Measurements from ENCODE around the gene P4HA2. TPM values are rescaled to one million over a fixed set of nuclear protein-coding genes. Genes with fewer than 3 reads are reported as not detected.

Gene P4HA2
- polyA plus RNA-seq, 1 of the 3 experiments (the other 2 are of a cell fraction) = 67.2 TPM

DNA sequence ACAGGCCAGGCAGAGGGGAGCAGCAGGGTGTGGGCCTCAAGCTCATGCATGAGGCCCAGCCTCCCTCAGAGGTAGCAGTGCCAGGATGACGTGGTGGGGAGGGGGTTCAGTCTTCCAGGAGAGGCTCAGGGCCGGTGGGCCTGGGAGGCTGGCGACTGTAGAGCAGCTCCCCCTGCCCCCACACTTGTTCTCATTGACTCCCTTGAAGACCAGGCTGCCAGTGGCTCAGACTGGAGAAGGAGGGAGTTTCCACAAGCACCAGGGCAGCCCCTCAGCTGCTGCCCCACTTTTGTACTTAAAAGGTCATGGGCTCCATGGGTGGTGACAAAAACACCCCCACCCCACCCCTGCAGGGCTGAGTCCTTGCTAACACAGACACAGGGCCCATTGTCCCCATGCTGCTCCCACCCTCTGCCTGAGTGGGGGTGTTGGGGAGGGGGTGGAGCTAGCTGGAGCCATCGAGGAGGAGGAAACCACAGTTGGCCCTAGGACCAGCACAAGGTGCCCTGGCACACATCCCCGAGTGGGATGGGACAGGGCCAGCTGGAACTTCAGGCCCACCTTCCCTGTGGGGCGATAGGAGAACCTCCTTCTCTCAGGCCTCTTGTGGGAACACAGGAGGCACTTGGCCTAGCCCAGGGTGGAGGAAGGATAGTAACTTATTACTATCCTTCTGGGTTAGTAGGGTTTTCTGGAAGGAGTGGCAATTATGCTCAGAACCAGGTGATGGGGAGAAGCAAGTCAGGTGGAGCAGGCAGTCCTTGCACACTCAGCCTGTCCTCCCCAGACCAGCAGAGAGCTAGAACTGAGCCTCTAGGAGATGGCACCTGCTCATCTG lies 40.5 kb upstream of the P4HA2 start (continued):
- TF ChIP-seq, protein P1, sequence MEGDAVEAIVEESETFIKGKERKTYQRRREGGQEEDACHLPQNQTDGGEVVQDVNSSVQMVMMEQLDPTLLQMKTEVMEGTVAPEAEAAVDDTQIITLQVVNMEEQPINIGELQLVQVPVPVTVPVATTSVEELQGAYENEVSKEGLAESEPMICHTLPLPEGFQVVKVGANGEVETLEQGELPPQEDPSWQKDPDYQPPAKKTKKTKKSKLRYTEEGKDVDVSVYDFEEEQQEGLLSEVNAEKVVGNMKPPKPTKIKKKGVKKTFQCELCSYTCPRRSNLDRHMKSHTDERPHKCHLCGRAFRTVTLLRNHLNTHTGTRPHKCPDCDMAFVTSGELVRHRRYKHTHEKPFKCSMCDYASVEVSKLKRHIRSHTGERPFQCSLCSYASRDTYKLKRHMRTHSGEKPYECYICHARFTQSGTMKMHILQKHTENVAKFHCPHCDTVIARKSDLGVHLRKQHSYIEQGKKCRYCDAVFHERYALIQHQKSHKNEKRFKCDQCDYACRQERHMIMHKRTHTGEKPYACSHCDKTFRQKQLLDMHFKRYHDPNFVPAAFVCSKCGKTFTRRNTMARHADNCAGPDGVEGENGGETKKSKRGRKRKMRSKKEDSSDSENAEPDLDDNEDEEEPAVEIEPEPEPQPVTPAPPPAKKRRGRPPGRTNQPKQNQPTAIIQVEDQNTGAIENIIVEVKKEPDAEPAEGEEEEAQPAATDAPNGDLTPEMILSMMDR (IDR thresholded peaks at IDR 0.05) = no peak

DNA sequence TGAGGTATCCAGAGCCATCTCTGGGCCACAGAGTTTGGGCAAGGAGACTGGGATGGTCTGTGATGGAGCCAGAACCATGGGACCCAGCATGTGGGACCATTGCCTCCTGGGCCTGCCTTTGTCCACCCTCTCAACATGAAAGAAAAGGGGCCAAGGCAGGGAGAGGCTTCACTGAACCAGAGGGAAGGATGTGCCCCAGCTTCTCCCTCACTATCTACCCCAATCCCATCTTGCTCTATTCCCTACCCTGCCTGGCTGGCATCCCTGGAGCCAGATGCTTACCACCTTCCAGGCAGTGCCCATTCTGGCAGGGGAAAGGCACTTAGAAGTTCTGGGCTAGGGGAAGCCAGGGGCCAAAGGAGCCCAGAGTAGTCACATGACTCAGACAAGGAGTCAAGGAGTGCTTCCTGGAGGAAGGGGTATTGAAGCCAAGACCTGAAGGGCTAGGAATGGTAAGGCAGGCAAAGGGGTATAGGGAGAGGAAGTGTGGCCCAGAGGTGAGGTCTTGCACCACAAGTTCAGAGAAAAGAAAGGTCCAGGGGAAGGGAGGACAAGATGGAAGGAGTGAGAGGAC lies 39.6 kb upstream of the P4HA2 start:
- ChIA-PET POLR2A (no interaction called here), CTCF (interaction anchor here (0.8 to 3.3 kb wide), 5 partner anchors 8 to 45 kb away, joined by 3 to 16 read pairs (median 4); partner anchors contain the start of gene SLC22A4)
- Histone ChIP-seq H3K9ac (no peak overlapping the region), H3K4me3 (ENCODE audit: low read depth in 2 of 2, low read length in 1 of 2) (no peak overlapping the region), H3K36me3 (replicated peaks in 1 of 2; ENCODE audit: control insufficient read depth in 1 of 2, insufficient read depth in 2 of 2, low read length in 1 of 2) (peaks cover 4 to 35% of the 10 kb centered on the region in 2 experiments), H4K20me1 (ENCODE audit: insufficient read depth) (no peaks in the 10 kb centered on the region), H2AFZ (ENCODE audit: low read depth) (no peak overlapping the region), H3K4me1 (ENCODE audit: control insufficient read depth in 1 of 2, insufficient read depth in 2 of 2, low read depth in 1 of 2, low read length in 1 of 2) (peaks cover 42 to 72% of the 10 kb centered on the region in 2 experiments), H3K9me2 (no peaks in the 10 kb centered on the region), H3K27me3 (ENCODE audit: insufficient read depth) (no peaks in the 10 kb centered on the region), H3K9me3 (no peaks in the 10 kb centered on the region), H3F3A (replicated peaks; ENCODE audit: insufficient read depth) (peaks cover 15% of the 10 kb centered on the region), H3K4me2 (no peak overlapping the region), H3K27ac (ENCODE audit: low read depth in 2 of 2, low read length in 1 of 2) (no peak overlapping the region; a peak in 1 of 4 replicates), H3K79me2 (ENCODE audit: insufficient read depth) (no peaks in the 10 kb centered on the region)
- no peak for DNase-seq
- TF ChIP-seq FOSL2 (IDR thresholded peaks at IDR 0.05; ENCODE audit: borderline replicate concordance, low read depth) (no peak), MXI1 (IDR thresholded peaks at IDR 0.05; ENCODE audit: low read depth, low read length) (no peak), RAD21 (IDR thresholded peaks at IDR 0.05; ENCODE audit: low read length) (no peak), POLR2AphosphoS5 (IDR thresholded peaks at IDR 0.05; ENCODE audit: low read depth, low read length) (no peak), SMC3 (IDR thresholded peaks at IDR 0.05; ENCODE audit: low read depth, low read length) (no peak), MEF2A (IDR thresholded peaks at IDR 0.05; ENCODE audit: borderline replicate concordance, low read depth) (no peak), EP300 (IDR thresholded peaks at IDR 0.05; ENCODE audit: borderline replicate concordance in 1 of 2, low read depth in 1 of 2, low read length in 1 of 2) (no peak), FOXM1 (IDR thresholded peaks at IDR 0.05; ENCODE audit: low read depth) (no peak)
- TF ChIP-seq, protein P1 (IDR thresholded peaks at IDR 0.05) = no peak
- TF ChIP-seq, protein P2, sequence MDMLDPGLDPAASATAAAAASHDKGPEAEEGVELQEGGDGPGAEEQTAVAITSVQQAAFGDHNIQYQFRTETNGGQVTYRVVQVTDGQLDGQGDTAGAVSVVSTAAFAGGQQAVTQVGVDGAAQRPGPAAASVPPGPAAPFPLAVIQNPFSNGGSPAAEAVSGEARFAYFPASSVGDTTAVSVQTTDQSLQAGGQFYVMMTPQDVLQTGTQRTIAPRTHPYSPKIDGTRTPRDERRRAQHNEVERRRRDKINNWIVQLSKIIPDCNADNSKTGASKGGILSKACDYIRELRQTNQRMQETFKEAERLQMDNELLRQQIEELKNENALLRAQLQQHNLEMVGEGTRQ (IDR thresholded peaks at IDR 0.05; ENCODE audit: borderline replicate concordance, low read depth, low read length) = no peak

All from SK-N-SH (cell line).